HG02623 (cell line): Measurements from ENCODE around the gene TADA1.

Source experiments
- ATAC-seq: cut with Tn5 transposase; IDR thresholded peaks from one replicate; pipeline ENCODE4 v1.9.1; 2021; ENCODE audit warnings: moderate library complexity; ENCODE audit not compliant: unreplicated experiment

TADA1 gene, protein sequence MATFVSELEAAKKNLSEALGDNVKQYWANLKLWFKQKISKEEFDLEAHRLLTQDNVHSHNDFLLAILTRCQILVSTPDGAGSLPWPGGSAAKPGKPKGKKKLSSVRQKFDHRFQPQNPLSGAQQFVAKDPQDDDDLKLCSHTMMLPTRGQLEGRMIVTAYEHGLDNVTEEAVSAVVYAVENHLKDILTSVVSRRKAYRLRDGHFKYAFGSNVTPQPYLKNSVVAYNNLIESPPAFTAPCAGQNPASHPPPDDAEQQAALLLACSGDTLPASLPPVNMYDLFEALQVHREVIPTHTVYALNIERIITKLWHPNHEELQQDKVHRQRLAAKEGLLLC

DNA sequence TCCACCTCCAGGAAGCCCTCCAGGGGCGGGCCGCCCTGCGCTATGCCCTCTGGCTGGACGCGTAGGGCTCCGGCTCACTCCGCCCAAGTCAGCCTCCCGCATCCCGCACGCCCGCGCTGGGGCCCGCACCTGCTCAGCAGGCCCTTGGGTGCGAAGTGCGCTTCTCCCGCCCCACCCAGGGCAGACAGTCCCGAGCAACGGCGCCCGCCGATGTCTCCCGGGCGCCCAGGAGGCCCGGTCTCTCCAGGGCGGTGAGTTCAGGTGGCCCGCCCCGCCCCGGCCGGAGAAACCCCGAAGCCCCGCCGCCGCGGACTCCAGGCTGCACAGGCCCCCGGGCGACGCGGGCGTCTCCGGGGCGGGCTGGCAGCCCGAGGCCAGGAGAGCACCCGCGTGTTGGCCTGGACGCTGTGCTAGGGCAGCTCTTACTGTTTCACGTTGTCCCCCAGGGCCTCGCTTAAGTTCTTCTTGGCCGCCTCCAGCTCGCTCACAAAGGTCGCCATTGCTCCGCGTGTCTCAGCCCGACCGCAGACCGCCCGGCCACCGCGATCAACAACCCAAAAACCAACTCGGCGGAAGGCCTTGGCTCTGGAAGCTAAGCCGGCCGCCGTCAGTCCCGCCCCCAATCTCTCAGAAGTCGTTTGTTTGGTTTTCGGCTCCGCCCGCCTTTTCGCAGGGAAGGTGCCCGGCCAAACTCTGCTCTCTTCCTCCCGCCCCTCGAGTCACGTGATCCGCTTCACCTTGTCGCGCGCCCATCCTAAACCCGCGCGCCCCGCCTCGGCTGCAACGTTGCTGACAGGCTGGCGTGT is at the start of gene TADA1:
Gene TADA1, minus strand, starts transcription at position 531 of the 806 bp plus-strand sequence. Its CDS starts 31 bp downstream, at position 500.
- ATAC-seq = peak; percentile 91

DNA sequence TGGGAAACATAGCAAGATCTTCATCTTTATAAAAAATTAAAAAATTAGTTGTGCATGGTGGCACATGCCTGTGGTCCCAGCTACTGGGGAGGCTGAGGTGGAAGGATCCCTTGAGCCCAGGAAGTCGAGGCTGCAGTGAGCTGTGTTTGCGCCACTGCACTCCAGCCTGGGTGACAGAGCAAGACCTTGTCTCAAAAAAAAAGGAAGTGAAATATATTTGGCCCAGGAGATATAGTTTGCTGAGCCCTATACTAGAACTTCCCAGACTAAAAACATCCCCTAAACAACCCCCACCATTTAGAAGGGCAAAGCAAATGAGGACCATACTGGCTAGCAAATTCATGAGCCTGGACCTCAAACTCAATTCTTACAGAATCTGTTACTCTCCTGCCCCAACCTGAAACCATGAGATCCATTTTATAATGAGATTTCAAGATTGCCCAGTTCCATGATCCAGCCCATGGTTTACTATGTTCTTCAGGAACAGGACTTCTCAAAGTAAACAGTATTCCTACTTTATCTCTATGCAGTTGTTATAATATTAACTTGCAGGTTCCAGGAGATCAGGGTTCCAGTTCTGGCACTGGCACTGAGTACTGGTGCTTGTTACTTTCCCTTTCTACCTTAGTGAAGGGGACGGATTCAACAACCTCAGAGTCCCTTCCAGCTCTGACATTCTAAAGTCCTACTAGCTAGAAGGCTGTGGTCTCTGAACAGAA is 48.9 kb upstream of the TADA1 start:
- ATAC-seq = peak; percentile 88

DNA sequence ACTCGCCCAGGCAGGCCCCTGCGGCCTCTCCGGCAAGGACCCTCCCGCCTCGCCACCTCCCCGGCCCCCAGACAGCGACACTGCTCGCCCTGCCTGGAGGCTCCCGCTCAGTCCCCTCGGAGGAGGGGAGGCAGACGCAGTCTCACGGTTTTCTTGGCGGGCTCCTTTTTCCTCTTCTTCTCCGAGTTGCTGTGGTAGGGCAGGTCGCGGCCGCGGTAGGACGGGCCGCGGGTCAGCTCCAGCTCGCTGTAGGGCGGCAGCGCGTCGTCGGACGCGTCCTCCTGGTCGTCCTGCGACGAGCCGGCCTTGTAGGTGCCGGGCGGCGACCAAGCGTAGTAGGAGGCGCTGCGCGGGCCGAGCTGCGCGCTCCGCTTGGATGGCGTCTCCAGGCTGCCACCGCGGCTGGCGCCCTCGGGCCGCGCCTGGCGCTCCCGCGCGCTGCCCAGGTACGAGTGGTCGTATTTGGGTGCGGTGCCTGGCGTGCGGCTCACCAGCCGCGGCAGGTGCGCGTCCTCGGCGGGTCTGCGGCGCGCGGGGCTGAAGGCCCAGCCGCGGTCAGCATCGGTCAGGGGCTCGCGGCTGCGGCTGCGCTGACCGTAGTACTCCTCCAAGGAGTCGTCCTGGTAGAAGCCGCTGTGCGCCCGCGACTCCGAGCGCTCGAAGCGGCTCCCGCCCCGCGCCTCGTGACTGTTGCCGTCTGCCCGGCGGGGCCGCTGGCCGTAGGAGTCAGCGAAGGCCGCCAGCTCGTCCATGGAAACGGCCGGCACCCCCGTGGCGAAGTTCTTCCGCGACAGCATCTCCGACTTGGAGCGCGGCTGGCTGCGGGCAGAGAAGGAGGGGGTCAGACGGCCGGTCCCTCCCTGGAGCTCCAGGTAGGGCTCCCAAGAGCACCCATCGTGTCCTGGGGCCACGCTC is 44.8 kb upstream of the TADA1 start:
- ATAC-seq = no peak

DNA sequence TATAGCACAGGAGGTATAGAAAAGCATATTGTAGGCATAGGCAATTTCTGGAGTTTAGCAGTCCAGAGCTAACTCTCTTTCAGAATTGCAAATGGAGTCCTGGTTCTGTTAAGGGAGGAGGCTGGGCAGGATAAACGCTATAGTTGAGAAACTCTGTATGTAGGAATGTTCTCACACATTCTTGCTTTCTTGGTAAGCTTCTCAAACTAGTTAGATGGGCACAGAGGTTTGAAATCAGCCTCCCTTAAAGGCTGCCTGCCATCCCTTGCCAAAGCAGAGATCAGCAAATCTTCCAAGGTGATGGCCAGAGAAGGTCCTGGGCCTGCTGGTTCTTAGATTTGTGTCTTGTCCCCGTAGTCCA is 42.9 kb upstream of the TADA1 start:
- no peak for ATAC-seq

DNA sequence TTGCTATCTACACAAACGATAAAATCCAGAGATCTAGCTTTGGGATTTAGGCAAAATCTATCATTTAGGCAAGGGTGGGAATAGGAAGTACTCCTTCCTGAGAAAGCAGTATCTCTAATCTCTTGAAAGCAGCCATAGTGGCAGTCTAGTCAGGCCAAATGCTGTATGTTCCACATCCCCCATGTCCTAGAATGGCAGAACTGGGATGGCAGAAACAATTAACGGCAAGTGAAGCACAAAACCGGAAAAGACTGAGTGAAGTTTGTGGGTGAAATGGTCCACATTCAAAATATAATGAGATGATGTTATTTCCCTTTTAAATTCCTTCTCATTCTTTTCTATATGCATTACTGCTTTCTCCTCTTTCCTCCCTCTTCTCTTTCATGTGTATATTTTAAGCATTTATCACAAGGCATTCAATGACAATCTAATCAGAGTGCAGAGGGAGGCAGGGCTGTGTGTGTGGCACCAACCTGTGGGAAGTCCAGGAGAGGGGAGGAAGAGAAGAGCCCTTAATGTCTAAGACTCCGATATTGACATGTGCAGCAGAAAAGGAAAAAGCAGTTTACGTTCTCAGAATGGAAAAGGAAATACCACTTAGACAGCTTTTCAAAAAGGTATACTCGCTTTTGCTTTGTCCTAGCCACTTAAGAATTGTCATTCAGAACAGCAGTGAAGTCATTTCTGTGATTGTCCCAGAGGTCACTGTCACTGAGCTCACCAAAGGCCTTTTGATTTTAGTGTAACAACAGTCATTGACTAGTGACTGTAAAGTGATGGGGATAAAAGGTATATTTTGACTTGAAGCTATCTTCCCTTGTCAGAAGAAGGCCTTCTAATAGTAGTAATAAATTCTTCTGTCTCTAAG is 42.3 kb upstream of the TADA1 start:
- no peak for ATAC-seq

DNA sequence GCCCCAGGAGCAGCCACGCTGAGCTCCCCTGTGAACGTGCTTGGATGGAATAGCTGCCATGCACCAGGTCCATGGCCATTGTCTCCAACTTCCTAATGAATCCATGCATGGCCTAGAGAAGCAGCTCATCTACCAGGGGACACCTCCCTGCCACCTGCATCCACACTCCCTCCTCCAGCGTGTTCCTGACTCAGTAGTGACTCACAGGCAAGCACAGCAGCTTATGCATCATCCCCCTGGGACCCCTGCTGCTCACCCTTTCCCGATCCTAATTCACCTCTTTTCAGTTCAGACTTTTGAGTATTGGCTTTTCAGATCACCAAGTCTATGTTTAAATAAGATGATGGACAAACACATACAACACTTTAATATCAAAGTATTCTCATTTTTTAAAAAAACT is 39.9 kb upstream of the TADA1 start:
- ATAC-seq = no peak

DNA sequence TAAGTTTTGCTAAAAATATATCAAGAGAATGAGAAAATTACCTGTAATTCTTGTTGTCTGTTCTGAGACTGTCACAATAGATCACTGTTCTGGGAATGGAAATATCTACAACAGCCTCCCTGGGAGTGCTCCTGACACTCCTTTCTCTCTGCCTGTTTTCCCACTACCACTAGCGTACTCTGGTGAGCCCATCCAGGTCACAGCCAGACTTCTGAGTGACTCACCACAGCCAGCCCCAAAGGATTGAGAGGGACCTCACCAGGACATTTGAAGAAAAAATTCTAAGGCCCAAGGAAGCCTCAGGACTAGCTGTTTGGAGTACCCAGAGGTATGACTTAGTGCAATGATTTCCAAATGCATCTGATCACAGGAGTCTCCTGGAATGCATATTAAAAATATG is 39.0 kb upstream of the TADA1 start:
- ATAC-seq = no peak

DNA sequence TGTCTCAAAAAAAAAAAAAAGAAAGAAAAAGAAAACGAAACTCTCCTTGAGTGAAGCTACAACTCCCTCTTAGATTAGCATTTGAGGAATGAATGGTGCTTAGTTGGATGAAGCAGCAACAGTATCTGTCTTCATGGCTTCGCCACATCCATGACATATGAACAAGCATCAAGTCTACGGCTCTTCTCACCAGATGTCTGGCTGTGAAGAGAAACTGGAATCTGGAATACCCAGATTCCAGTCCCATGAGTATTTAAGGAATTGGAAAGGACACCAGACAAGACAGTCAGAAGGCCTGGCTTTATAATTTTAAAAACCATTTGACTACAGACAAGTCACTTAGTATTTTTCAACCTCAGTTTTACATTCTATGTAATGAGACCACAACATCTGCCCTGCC is 38.0 kb upstream of the TADA1 start:
- no peak for ATAC-seq

DNA sequence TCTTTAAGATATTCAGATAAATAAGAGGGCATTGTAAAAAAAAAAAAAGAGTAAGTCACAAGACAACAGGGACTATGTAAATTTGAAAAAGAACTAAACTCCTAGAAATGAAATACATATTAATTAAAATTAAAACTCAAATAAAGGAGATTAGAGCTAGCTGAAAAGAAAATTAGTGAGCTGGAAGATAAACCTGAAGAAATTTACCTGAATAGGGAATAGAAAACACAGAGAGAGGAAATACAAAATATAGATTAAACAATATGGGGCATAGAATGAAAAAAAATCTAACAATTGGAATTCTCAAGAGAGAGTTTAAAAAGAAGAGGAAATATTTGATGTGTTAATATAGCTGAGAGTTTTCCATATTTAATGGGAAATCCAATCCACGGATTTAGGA is 35.6 kb upstream of the TADA1 start:
- ATAC-seq = no peak

DNA sequence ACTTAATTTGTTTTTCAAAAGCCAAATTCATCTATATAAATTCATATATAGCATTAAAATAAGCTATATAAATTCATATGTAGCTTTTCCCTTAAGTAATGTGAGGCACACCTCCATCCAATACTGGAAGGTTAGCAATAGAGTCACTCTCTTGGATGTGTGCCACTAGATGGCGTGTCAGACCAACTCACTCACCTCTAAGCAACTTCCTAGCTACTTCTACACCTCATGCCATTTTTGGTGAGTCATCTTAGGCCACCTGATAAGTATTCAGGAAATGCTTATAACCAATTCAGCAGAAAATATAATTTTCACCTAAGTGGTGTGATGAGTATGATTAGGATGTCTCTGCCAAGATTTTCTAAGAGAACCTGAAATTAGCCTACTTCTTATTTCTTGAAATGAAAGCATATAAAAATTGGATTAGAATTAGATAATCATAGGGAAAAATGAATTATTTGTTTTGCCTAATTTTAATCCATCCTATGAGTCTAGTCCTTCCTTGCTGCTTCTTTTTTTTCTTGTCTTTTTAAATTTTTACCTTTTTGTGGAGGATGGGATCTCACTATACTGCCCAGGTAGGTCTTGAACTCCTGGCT is 34.4 kb upstream of the TADA1 start:
- peak; percentile 96 for ATAC-seq

DNA sequence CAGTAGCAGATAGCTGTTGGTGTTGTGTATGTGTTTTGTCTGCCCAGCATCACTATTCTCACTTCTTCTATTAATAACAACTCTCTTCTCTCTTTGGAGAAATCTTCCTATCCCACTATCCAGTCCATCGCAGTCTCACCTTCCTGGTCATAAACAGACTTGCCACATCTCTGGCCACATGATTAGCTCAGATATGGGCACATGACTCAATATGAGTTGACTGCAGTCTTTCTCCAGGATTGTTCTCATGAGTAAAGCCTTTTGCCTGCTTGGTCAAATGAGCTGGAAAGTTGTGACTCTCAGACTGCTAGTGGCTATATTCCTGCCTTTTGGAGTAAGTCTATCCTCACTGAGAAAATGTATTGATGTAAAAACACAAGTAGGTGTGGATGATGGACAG is 32.9 kb upstream of the TADA1 start:
- ATAC-seq = no peak

DNA sequence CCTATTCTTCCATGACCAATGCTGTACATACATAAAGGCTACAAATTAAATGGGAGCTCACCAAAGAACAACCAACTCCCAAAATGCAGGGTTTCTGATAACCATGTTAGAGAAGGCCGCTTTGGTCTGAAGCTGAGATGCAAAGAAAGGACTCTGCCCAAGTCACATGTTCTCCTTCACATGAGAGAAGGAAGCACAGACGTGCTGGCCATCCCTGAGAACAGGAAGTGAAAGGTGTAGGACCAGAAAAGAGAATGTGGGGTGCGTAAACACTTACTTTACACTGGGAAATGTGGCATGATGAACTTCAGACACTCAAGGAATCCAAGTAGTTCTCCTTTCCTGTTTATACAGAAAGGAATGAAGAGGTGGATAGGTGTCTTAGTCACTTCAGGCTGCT is 31.7 kb upstream of the TADA1 start:
- ATAC-seq = no peak

DNA sequence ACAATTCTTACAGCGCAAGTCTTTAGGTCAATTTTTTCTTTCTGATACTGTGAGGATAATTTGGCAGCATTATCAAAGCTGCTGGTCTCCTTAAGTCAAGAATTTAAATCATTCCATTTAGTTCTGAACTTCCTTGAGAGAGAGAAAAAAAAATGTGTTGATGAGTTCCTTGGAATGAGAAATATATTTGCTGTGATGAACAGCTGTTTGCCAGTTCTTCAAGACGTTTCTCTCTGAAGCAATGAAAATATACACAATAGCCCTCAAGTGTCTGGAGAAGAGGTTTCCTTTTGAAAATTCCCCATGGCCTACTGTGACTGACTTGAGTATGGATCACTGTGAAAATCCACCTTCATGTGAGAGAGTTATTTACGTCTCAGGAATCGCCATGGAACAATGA is 31.0 kb upstream of the TADA1 start:
- ATAC-seq = no peak

DNA sequence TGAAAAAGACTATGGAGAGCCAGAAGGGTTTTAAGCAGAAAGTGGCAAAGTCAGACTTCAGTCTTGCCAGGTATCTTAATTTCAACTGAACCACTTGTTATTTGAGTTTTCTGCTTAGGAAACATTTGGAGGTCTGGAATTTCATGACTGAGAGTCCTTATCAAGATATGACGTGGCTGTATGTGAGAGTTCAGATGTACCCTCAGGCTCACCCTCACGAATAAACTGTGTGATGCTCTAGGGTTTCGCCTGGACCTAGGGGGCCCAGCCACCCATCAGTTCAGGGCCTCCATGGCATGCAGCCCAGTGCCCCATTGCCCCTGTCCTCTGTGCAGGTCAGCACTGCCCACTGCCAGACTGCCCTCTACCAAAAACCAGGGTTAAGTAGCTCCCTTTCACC is 30.6 kb upstream of the TADA1 start:
- no peak for ATAC-seq

DNA sequence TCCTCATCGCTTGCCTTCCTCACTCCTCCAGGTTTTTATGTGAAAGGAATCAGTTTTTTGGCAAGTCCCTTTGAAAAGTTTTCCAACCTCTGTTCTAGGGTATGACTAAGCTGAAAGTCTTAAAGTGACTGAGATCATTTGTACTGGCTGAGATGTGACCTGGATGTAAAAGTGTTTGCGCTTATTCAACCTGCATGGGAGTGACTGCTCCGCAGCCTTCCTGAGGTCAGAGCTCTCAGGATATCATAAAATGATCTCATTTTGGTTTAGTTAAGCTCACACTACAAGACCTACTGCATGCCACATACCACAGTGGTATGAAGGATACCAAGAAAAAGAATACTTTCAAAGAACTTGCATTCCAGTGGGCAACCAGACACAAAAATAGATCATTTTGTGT is 29.8 kb upstream of the TADA1 start:
- no peak for ATAC-seq

DNA sequence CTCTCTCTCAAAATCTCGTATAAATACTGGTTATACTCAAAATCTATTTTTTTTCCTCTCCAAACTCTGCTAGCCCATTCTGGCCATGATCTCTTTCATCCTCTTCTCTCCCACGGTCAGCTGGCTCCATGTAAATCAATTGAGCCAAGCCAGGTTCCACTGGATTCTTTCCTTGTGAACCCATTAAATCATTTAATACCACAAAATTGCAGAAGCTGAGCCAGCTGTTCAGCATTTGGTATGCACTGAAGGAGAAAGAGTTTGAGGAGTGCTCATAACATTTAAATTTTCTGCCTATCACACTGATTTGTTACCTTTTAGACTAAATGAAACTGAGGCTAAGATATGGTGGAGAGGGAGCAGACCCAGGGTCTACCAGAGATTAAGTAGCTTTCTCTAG is 29.1 kb upstream of the TADA1 start:
- no peak for ATAC-seq

DNA sequence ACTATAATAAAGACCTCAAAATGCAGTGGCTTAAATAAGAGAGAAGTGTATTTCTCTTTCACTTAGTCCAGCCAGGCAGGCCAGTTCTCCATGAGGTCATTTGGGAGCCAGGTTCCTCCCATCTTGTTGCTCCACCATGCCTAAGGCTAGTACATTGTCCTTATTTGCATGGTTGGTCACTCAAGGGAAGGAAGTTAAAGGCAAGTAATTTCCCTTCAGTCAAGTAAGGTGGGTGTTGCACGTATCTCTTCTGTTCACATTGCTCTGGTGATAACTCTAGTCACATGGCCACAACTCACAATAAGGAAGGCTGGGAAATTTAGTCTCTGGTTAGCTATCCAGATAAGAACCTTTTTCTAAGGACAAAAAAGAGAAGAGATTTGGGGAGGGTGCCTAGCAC is 27.2 kb upstream of the TADA1 start:
- ATAC-seq = no peak

DNA sequence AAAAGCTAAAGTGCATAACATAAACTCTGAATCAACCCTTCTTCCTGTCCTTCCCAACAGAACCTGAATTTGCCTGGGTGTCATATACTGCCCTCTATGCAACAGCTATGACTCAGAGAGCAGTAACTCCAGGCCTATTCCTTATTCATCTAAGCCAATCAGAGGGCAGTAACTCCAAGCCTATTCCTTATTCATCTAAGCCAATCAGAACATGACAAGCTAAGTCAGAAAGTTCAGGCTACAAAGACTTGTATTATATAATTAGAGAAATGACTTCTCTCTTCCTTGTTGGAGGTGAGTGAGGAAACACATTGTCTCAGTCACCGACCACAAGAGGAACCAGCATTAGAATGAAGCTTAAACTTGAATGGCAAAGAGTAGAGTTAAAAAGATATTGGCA is 26.2 kb upstream of the TADA1 start:
- no peak for ATAC-seq

DNA sequence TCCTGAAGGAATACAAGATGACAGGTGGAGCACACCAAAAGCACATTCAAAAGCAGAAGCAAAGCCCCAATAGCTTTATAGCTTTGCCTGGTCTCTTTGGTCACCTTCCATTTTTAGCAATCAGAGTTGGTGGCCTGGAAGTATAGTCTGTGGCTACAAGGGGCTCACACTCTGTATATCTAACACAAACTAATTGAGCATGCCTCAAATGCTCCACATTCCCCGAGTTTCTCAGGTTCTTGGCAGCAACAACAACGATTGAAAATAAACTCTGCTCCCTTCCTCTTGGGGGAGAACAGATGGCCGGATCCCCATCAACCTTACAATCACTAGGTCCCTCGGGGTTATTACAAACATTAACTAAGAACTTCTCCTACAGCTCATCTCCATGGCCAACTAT is 24.9 kb upstream of the TADA1 start:
- no peak for ATAC-seq

DNA sequence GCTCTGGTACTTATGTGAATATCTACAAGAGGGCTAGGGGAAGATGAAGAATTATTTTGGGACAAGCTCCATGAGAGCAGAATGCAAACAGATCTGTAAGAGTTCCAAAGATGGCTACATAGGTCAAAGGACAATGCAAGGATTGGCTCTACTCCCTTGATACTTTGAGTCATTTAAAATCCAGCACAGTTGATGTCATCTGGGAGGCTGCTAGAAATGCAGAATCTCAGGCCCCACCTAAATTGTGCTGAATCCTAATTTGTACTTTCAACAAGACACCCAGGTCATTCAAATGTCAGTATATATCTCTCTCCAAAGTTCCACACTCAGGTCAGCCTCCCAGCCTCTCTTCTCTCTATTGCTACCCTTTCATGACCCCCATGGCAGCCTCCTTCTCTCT is 23.7 kb upstream of the TADA1 start:
- no peak for ATAC-seq
